Mesothelial cell of epicardium (in vitro differentiated cells): Measurements from ENCODE around the gene MEGF10. TPM values are rescaled to one million over a fixed set of nuclear protein-coding genes. Genes with fewer than 3 reads are reported as not detected.

ENCODE experiments used
- DNase-seq, 2 experiments: peaks; one replicate each; pipeline ENCODE4 v3.0.0; 2021; ENCODE audit warnings: low spot score in 2 of 2; ENCODE audit not compliant: unreplicated experiment in 2 of 2
- H3K27ac Mint-ChIP-seq: 2 replicates; pipeline ENCODE4 v1.8.0; 2021; ENCODE audit warnings: mixed read lengths
- H3K27me3 Mint-ChIP-seq: 2 replicates; pipeline ENCODE4 v1.8.0; 2021; ENCODE audit warnings: low read depth, mixed read lengths
- H3K36me3 Mint-ChIP-seq: 2 replicates; pipeline ENCODE4 v1.8.0; 2021; ENCODE audit warnings: mixed read lengths
- H3K4me1 Mint-ChIP-seq: 2 replicates; pipeline ENCODE4 v1.8.0; 2021; ENCODE audit warnings: mixed read lengths
- H3K4me3 Mint-ChIP-seq: 2 replicates; pipeline ENCODE4 v1.8.0; 2021; ENCODE audit warnings: mild to moderate bottlenecking, moderate library complexity, mixed read lengths
- H3K9me3 Mint-ChIP-seq: 2 replicates; pipeline ENCODE4 v1.8.0; 2021; ENCODE audit warnings: mixed read lengths
- CTCF ChIP-seq: fragments of 200-600 bp; sonication (generic); IDR thresholded peaks from one replicate; pipeline ENCODE4 v1.5.0; 2021; ENCODE audit warnings: antibody characterized with exemption; ENCODE audit not compliant: unreplicated experiment
- total RNA-seq: library from RNA; stranded (reverse); gene quantifications from 3 replicates; pipeline ENCODE4 v1.2.1, GENCODE V29; 2021

MEGF10 gene
- total RNA-seq, 1 donor from 2014 or later, result 3.0 TPM

DNA sequence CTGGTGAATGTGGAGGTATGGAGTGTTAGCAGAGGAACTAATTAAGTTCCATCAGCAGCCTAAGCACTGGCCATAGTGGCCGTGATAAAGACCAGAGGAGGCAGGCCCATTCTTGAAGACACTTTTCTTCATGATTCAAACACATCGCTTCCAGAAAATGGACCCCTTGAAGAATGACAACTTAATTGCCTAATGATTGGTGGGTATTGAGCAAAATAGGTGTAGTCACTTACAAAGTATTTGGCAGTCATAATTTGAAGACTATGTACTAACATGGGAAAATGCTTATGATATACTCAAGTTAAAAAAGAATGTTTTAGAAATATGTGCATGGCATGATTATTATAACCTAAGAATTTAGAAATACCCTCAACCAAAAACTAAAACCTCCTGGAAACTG is 44.8 kb downstream of the MEGF10 start:
- H3K27ac Mint-ChIP-seq, result no peak overlapping the region
- H3K4me3 Mint-ChIP-seq, result no peak overlapping the region
- H3K27me3 Mint-ChIP-seq, result peaks cover 24% of the 10 kb centered on the region
- no peaks in the 10 kb centered on the region for H3K36me3 Mint-ChIP-seq
- H3K4me1 Mint-ChIP-seq, result peaks cover 15% of the 10 kb centered on the region
- no peak for DNase-seq
- peaks cover 5% of the 10 kb centered on the region for H3K9me3 Mint-ChIP-seq
- TF ChIP-seq CTCF, result no peak

DNA sequence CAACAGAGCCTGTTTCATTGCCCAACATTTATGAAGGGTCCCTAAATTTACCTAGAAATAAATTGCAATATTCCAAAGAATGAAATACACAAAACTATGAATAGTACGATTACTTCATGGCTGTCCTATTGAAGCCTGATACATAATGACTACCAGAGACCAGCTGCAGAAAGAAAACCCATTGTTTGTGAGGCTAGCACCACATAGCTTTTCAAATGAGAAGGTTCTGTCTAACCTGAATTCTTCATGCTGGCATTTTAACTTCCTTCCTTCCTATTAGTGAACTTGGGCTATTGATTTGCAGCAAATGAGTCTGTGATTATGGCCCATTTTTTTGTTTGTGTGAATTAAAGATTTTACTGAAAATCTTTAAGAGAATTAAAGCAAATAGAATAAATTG is 47.3 kb downstream of the MEGF10 start:
- Mint-ChIP-seq H3K27me3 (peaks cover 6% of the 10 kb centered on the region), H3K27ac (no peak overlapping the region), H3K4me3 (no peak overlapping the region), H3K36me3 (no peaks in the 10 kb centered on the region), H3K9me3 (peaks cover 5% of the 10 kb centered on the region), H3K4me1 (peaks cover 15% of the 10 kb centered on the region)
- no peak for DNase-seq
- no peak for TF ChIP-seq CTCF

DNA sequence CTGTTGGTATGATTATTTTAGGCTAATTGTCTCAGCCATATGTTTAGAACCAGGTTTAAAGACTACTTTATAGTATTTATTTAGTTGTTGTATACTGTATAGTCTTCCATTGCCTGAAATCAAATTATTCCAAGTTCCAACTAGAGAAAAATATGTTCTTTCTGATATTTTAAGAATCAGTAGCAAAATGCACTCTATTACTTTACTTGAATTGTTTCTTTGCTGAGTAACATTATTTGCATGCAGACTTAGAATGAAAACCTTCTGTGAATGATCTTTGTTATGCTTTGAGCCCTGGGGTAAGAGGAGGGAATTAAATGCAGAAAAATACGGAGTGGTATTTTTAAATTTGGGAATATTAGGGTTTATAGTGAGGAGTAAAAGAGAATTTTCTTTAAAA is 47.9 kb downstream of the MEGF10 start:
- H3K4me3 Mint-ChIP-seq, result no peak overlapping the region

GRCh38 chr5:127340606-127341005 is 50.0 kb downstream of the MEGF10 start:
- Mint-ChIP-seq H3K9me3 (peaks cover 5% of the 10 kb centered on the region), H3K4me1 (no peaks in the 10 kb centered on the region), H3K27ac (no peak overlapping the region), H3K36me3 (no peaks in the 10 kb centered on the region), H3K27me3 (peaks cover 5% of the 10 kb centered on the region), H3K4me3 (no peak overlapping the region)
- TF ChIP-seq CTCF, result no peak
- DNase-seq, result no peak

More for the DNA sequence above, 47.9 kb downstream of the MEGF10 start:
- H3K27ac Mint-ChIP-seq, result no peak overlapping the region
- peaks cover 4% of the 10 kb centered on the region for H3K27me3 Mint-ChIP-seq
- no peak for DNase-seq
- TF ChIP-seq CTCF, result no peak
- peaks cover 14% of the 10 kb centered on the region for H3K4me1 Mint-ChIP-seq
- H3K9me3 Mint-ChIP-seq, result peaks cover 5% of the 10 kb centered on the region
- H3K36me3 Mint-ChIP-seq, result no peaks in the 10 kb centered on the region

GRCh38 chr5:127342364-127342763 is 51.8 kb downstream of the MEGF10 start:
- no peak for TF ChIP-seq CTCF
- Mint-ChIP-seq H3K36me3 (no peaks in the 10 kb centered on the region), H3K4me3 (no peak overlapping the region), H3K27me3 (peaks cover 14% of the 10 kb centered on the region), H3K27ac (no peak overlapping the region), H3K4me1 (no peaks in the 10 kb centered on the region), H3K9me3 (peaks cover 14% of the 10 kb centered on the region)
- no peak for DNase-seq

DNA sequence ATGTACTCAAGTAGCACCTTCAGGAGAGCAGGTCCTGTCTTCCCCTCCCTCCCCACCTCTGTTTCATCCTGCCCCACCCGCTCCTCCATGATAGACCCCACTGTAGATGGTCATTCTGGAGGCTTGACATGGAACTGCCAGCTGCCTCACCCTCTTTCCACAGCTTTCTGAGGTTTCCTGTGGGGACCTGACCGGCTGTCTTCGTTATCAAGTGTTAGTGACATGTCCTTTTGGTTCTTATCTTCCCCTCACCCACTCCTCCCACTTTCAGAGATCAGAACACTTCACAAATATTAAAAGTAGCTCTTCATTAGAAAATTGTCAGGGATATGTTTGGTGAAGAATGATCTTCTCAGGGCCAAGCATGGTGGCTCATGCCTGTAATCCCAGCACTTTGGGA is 52.7 kb downstream of the MEGF10 start:
- Mint-ChIP-seq H3K27ac (no peak overlapping the region), H3K4me1 (no peaks in the 10 kb centered on the region), H3K36me3 (no peaks in the 10 kb centered on the region), H3K4me3 (no peak overlapping the region), H3K27me3 (peaks cover 14% of the 10 kb centered on the region), H3K9me3 (peaks cover 14% of the 10 kb centered on the region)
- TF ChIP-seq CTCF, result no peak
- DNase-seq, result no peak
